T47D (cell line): ENCODE measurements around the gene TMEM121.
"Not testable (repeated sequence)": the region's sequence is repeated elsewhere in the genome, so short reads cannot be mapped to it uniquely, and the experiment has no call there.

Experiments
- DNase-seq, 2 experiments: peaks; one replicate each; pipeline versions ENCODE4 v3.0.0 to v3.0.0-alpha.2; 2011 to 2012; ENCODE audit warnings: low read depth in 1 of 2, low spot score in 1 of 2
- JUND ChIP-seq: IDR thresholded peaks from 2 replicates; pipeline ENCODE4 v1.6.1; 2012; ENCODE audit warnings: low read depth
- in situ Hi-C: cut with HindIII; loops from 2 replicates; pipeline ENCODE4 v1.10.0; 2016; ENCODE audit warnings: low sequenced_read_pairs, low pct_unique_long_range_greater_than_20kb

The TMEM121 gene

DNA sequence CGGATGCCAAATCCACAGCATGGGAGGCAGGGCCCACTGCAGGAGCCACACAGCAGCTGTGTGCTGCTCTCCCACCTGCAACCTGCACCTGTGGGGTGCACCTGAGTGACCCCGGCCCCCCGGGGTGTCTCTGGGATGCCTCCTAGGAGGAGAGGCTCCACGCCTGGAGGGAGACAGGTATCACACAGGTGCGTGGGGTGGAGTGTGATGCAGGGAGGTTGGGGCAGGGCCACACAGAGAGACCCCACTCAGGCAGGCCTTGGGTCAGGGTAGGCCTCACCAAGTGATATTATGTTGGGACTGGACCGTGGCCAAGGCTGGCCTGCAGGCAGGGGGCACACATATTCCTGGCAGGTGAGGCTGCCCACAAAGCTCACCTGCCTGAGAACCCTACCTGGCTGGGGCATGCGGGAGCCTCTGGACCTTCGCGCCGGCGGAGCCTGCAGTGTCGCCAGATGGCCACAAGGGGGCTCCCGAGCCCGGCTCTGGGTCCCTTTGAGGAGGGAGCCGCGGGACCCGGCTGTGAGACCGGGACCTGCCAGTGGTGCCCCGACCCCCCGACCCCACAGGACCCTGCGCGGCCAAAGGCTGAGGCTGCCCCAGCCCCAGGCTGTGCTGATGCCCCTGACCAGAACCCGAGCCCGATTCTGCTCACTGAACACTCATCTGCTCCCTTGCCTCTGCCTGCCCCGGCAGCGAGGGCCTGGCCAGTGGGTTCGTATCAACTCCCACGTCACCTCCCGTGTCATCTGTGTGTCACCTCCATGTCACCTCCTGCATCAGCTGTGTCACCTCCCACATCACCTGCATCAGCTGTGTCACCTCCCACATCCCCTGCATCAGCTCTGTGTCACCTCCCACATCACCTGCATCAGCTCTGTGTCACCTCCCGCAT lies 11.4 kb downstream of the TMEM121 start:
- no peak for TF ChIP-seq JUND
- in situ Hi-C loops = no loop called here
- peak; percentile 70 to 92 for DNase-seq

GRCh38 chr14:105538481-105539049 lies 12.2 kb downstream of the TMEM121 start:
- DNase-seq = no peak
- in situ Hi-C loops = no loop called here

GRCh38 chr14:105540811-105541210 lies 14.4 kb downstream of the TMEM121 start:
- no peak for TF ChIP-seq JUND
- DNase-seq = no peak
- in situ Hi-C loops = no loop called here

More at GRCh38 chr14:105538481-105539049, 12.2 kb downstream of the TMEM121 start:
- no peak for TF ChIP-seq JUND

GRCh38 chr14:105541218-105541875 lies 15.0 kb downstream of the TMEM121 start:
- TF ChIP-seq JUND = no peak
- in situ Hi-C loops = no loop called here
- DNase-seq = no peak

DNA sequence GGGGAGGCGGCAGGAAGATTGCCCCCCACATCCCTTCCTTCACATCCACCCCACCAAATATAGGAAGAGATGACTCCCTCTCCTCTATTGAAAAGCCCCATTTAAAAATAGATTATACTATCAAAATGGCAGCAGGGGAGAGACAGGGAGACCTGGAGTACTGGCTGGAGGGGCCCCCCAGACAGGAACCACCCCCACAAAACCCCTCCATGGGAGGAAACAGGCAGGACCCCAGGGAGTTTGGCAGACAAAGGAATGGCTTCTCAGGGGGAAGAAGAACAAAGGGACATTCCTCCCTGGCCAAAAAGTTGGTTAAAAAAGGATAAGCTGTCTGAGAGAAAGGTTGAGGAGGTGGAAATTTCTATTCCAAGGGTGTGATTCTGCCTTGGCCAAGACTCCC lies 19.3 kb downstream of the TMEM121 start:
- in situ Hi-C loops, DNase-seq: not testable (repeated sequence)

DNA sequence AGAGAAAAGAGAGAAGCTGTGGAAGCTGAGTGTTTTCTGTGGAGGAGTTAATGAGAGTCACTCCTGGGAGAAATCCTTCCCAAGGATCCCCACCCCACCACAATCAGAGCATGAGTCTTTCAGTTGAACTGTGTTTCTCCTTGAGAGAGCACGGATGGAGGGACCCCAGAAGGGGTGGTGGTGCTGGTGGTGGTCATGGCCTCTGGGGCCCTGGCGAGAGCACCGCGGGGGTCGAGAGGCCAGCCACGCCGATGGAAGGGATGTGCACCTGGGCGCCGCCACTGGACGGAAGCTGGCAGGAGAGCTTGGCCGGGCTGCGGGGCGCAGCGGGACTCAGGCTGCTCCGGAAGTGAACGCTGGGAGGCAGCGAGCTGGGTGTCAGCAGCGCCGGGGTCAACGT lies 20.0 kb downstream of the TMEM121 start:
- in situ Hi-C loops, DNase-seq: not testable (repeated sequence)

GRCh38 chr14:105547072-105547471 lies 20.7 kb downstream of the TMEM121 start:
- in situ Hi-C loops, DNase-seq: not testable (repeated sequence)

DNA sequence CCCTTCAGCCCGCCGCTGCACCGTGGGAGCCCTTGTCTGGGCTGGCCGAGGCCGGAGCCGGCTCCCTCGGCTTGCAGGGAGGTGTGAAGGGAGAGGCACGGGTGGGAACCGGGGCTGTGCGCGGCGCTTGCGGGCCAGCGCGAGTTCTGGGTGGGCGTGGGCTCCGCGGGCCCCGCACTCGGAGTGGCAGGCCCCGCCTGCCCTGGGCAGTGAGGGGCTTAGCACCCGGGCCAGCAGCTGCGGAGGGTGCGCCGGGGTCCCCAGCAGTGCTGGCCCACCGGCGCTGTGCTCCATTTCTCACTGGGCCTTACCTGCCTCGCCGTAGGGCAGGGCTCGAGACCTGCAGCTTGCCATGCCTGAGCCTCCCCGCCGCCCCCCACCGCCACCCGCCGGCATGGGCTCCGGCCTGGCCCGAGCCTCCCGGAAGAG lies 21.4 kb downstream of the TMEM121 start:
- TF ChIP-seq JUND = no peak
- DNase-seq = no peak
- in situ Hi-C loops = no loop called here

GRCh38 chr14:105549481-105549880 lies 23.1 kb downstream of the TMEM121 start:
- in situ Hi-C loops = no loop called here

GRCh38 chr14:105554022-105554421 lies 27.6 kb downstream of the TMEM121 start:
- DNase-seq = no peak
- no peak for TF ChIP-seq JUND
- in situ Hi-C loops = no loop called here

More at GRCh38 chr14:105549481-105549880, 23.1 kb downstream of the TMEM121 start:
- TF ChIP-seq JUND = no peak
- DNase-seq = no peak

GRCh38 chr14:105554523-105554922 lies 28.1 kb downstream of the TMEM121 start:
- DNase-seq = no peak
- in situ Hi-C loops = no loop called here
- TF ChIP-seq JUND = no peak

DNA sequence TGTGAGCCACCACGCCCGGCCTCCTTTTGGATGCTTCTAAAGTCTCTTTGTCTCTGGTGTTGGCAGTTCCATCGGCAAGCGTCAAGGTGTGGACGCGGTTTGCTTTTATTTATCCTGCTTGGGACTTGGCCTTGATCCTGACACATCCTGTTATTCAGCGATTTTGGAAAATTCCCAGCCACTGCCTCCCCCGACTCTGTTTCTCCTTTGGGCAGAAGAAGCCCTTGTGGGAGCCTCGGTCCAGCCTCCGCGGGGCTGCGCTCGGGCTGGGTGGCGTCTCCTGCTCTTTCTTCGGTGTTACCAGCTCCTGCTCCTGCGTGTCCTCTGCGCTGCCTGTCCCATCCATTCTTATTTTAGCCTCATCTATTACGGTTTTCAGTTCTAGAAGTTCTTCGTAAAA lies 31.3 kb downstream of the TMEM121 start:
- in situ Hi-C loops = not testable (repeated sequence)

GRCh38 chr14:105558449-105559154 lies 32.2 kb downstream of the TMEM121 start:
- in situ Hi-C loops, DNase-seq: not testable (repeated sequence)

More for the DNA sequence above, 31.3 kb downstream of the TMEM121 start:
- DNase-seq = not testable (repeated sequence)

- peak in 1 of 2 experiments; percentile 42 for DNase-seq
- in situ Hi-C loops = not testable (repeated sequence)
These were observed 33.1 kb downstream of the TMEM121 start for GRCh38 chr14:105559384-105560047.

- DNase-seq, in situ Hi-C loops: not testable (repeated sequence)
These were observed 33.8 kb downstream of the TMEM121 start for GRCh38 chr14:105560048-105560669.

DNA sequence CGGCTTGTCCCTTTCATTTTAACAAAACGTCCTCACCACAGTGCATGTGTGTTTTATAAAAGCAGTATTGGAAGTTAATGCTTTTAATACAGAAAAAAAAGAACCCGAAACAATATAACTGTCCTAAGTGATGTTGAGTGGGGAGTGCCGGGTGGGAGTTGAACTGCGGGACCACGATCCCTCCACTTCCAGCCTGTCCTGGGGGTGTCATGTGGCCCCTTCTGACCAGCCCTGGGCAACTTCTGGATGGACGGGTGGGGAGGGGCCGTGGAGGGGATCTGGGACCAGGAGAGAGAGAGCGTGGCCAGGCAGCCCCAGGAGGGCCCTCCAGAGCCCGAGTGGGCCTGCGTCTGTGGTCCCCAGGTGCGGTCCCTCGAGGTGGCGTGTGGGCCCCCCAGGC lies 35.0 kb downstream of the TMEM121 start:
- DNase-seq, in situ Hi-C loops: not testable (repeated sequence)
